NCI-H774 (cell line): Measurements from ENCODE around the gene AFAP1L2.

Source experiments
- DNase-seq: peaks from one replicate; lab custom pipeline; 2025; lab: John Stamatoyannopoulos, UW

The AFAP1L2 gene

GRCh38 chr10:114404171-114405010 lies at the start of gene AFAP1L2:
Gene AFAP1L2 (minus strand): TSS chr10:114404502. CDS start chr10:114404455, 47 bp downstream.
- DNase-seq, result no peak

- DNase-seq, result no peak
Observed at GRCh38 chr10:114453576-114453975, 49.3 kb upstream of the AFAP1L2 start.

- no peak for DNase-seq
Observed at GRCh38 chr10:114448897-114449296, 44.6 kb upstream of the AFAP1L2 start.

- no peak for DNase-seq
Observed at GRCh38 chr10:114445332-114445731, 41.0 kb upstream of the AFAP1L2 start.

GRCh38 chr10:114444819-114445218 lies 40.5 kb upstream of the AFAP1L2 start:
- no peak for DNase-seq

GRCh38 chr10:114442091-114442630 lies 37.9 kb upstream of the AFAP1L2 start:
- DNase-seq, result no peak

GRCh38 chr10:114441107-114441506 lies 36.8 kb upstream of the AFAP1L2 start:
- no peak for DNase-seq

- no peak for DNase-seq
Observed at GRCh38 chr10:114437473-114438292, 33.4 kb upstream of the AFAP1L2 start.

- DNase-seq, result no peak
Observed at GRCh38 chr10:114436941-114437340, 32.6 kb upstream of the AFAP1L2 start.

GRCh38 chr10:114432566-114433093 lies 28.3 kb upstream of the AFAP1L2 start:
- no peak for DNase-seq

GRCh38 chr10:114431414-114432135 lies 27.3 kb upstream of the AFAP1L2 start:
- DNase-seq, result no peak

- no peak for DNase-seq
Observed at GRCh38 chr10:114430688-114431413, 26.5 kb upstream of the AFAP1L2 start.

- DNase-seq, result no peak
Observed at GRCh38 chr10:114429581-114430335, 25.5 kb upstream of the AFAP1L2 start.

GRCh38 chr10:114427124-114427852 lies 23.0 kb upstream of the AFAP1L2 start:
- DNase-seq, result no peak

- DNase-seq, result no peak
Observed at GRCh38 chr10:114426476-114426875, 22.2 kb upstream of the AFAP1L2 start.

- no peak for DNase-seq
Observed at GRCh38 chr10:114420811-114421485, 16.6 kb upstream of the AFAP1L2 start.

GRCh38 chr10:114418109-114418508 lies 13.8 kb upstream of the AFAP1L2 start:
- no peak for DNase-seq

GRCh38 chr10:114412907-114413797 lies 8.8 kb upstream of the AFAP1L2 start:
- DNase-seq, result no peak
